H1 (cell line): ENCODE results near the gene DHDH. TPM values are rescaled to one million over a fixed set of nuclear protein-coding genes. Genes with fewer than 3 reads are reported as not detected.
A peak's percentile ranks its signal among the peaks of the same experiment; 100 is the strongest.

ENCODE experiments used
- CTCF ChIA-PET: fragments of 300-600 bp; sonication (Branson Sonifier 250); formaldehyde crosslinking; loops from one replicate; lab custom pipeline; 2021; ENCODE audit not compliant: partially characterized antibody; lab: Charles Lee
- POLR2A ChIA-PET: fragments of 300-600 bp; sonication (Branson Sonifier 250); formaldehyde crosslinking; loops from one replicate; lab custom pipeline; 2021; ENCODE audit warnings: inconsistent platforms; ENCODE audit not compliant: partially characterized antibody; lab: Charles Lee
- DNase-seq, 2 experiments: peaks; one replicate each; pipeline versions ENCODE4 v3.0.0 to v3.0.0-alpha.2; 2010 to 2022; ENCODE audit warnings: low spot score in 2 of 2, low read depth in 1 of 2, mixed read lengths in 1 of 2
- FAIRE-seq: peaks from 2 replicates; lab custom pipeline; 2011; peaks lifted over from hg19 to GRCh38; lab: Jason Lieb, UNC
- H2AFZ ChIP-seq: 2 replicates; pipeline ENCODE4 v1.8.1; 2012; ENCODE audit warnings: low read length, inconsistent platforms
- H2AK5ac ChIP-seq: 2 replicates; pipeline ENCODE4 v1.6.1; 2013; ENCODE audit warnings: low read depth, low read length
- H2BK120ac ChIP-seq: replicated peaks from 2 replicates; pipeline ENCODE3; 2013; ENCODE audit warnings: low read depth, low read length, inconsistent platforms
- H2BK12ac ChIP-seq: 2 replicates; pipeline ENCODE4 v1.6.1; 2013; ENCODE audit warnings: low read depth, low read length
- H2BK15ac ChIP-seq: 2 replicates; pipeline ENCODE4 v1.6.1; 2013; ENCODE audit warnings: low read length
- H2BK20ac ChIP-seq: 2 replicates; pipeline ENCODE4 v1.6.1; 2013; ENCODE audit warnings: low read length
- H2BK5ac ChIP-seq: 2 replicates; pipeline ENCODE4 v1.6.1; 2013; ENCODE audit warnings: low read depth, low read length
- H3K14ac ChIP-seq: 2 replicates; pipeline ENCODE4 v1.6.1; 2013; ENCODE audit warnings: inconsistent platforms; ENCODE audit not compliant: insufficient read length
- H3K18ac ChIP-seq: 2 replicates; pipeline ENCODE4 v1.6.1; 2013; ENCODE audit warnings: low read length; ENCODE audit errors: extremely low read depth
- H3K23ac ChIP-seq: 2 replicates; pipeline ENCODE4 v1.6.1; 2013; ENCODE audit warnings: inconsistent platforms; ENCODE audit not compliant: insufficient read length
- H3K23me2 ChIP-seq: 2 replicates; pipeline ENCODE4 v1.6.1; 2013; ENCODE audit warnings: low read depth, low read length
- H3K27ac ChIP-seq: 2 replicates; pipeline ENCODE4 v1.6.1; 2011; ENCODE audit warnings: low read depth, low read length, inconsistent platforms
- H3K27me3 ChIP-seq, 4 experiments: replicated peaks in 1 of 4; 1 replicate in 1 of 4; 2 replicates in 3 of 4; pipeline versions ENCODE4 v1.6.1 to v1.8.1; 2011 to 2013; ENCODE audit warnings: low read length in 3 of 4, mild to moderate bottlenecking in 3 of 4, inconsistent platforms in 2 of 4, mixed read lengths in 2 of 4, moderate library complexity in 1 of 4; ENCODE audit not compliant: control insufficient read depth in 3 of 4, insufficient read depth in 3 of 4; ENCODE audit errors: extremely low read depth in 1 of 4
- H3K36me3 ChIP-seq, 4 experiments: 2 replicates each; pipeline versions ENCODE4 v1.6.1 to v1.8.1; 2011 to 2013; ENCODE audit warnings: mild to moderate bottlenecking in 4 of 4, low read length in 3 of 4, moderate library complexity in 2 of 4, control low read depth in 1 of 4, inconsistent platforms in 1 of 4; ENCODE audit not compliant: insufficient read depth in 4 of 4, control insufficient read depth in 2 of 4
- H3K4ac ChIP-seq: replicated peaks from 2 replicates; pipeline ENCODE3; 2013; ENCODE audit warnings: low read length, low read depth, mixed read lengths, inconsistent platforms; ENCODE audit not compliant: insufficient read length
- H3K4me1 ChIP-seq, 4 experiments: replicated peaks in 1 of 4; 1 replicate in 1 of 4; 2 replicates in 3 of 4; pipeline versions ENCODE4 v1.6.1 to v1.8.1; 2011 to 2013; ENCODE audit warnings: low read length in 3 of 4, inconsistent platforms in 2 of 4, mixed read lengths in 1 of 4; ENCODE audit not compliant: insufficient read depth in 4 of 4, control insufficient read depth in 3 of 4
- H3K4me2 ChIP-seq, 2 experiments: 2 replicates each; pipeline versions ENCODE4 v1.6.1 to v1.8.1; 2011 to 2013; ENCODE audit warnings: low read depth in 2 of 2, low read length in 2 of 2, control low read depth in 1 of 2, inconsistent platforms in 1 of 2, mild to moderate bottlenecking in 1 of 2; ENCODE audit not compliant: insufficient read depth in 1 of 2
- H3K4me3 ChIP-seq, 4 experiments: fragments of 200-600, 300-600 bp in 1 of 4; sonication (generic), shearing (Covaris generic), sonication (Bioruptor Twin) in 1 of 4; 2 replicates each; pipeline versions ENCODE4 v1.5.1 to v1.8.1; 2011 to 2016; ENCODE audit warnings: low read length in 4 of 4, low read depth in 3 of 4, control low read depth in 2 of 4, inconsistent platforms in 2 of 4, mild to moderate bottlenecking in 2 of 4, mixed read lengths in 1 of 4, moderate library complexity in 1 of 4; ENCODE audit not compliant: insufficient read depth in 2 of 4; ENCODE audit errors: extremely low read depth in 1 of 4
- H3K56ac ChIP-seq: replicated peaks from 2 replicates; pipeline ENCODE3; 2013; ENCODE audit warnings: low read depth, mild to moderate bottlenecking, mixed read lengths, low read length, inconsistent platforms; ENCODE audit not compliant: insufficient read length
- H3K79me1 ChIP-seq: 2 replicates; pipeline ENCODE4 v1.6.1; 2013; ENCODE audit warnings: low read depth, low read length, control low read depth
- H3K79me2 ChIP-seq, 2 experiments: 2 replicates each; pipeline versions ENCODE4 v1.6.1 to v1.8.1; 2012 to 2013; ENCODE audit warnings: low read length in 2 of 2, mild to moderate bottlenecking in 2 of 2, inconsistent platforms in 1 of 2; ENCODE audit not compliant: insufficient read depth in 2 of 2, control insufficient read depth in 1 of 2
- H3K9ac ChIP-seq, 4 experiments: replicated peaks in 1 of 4; 1 replicate in 1 of 4; 2 replicates in 3 of 4; pipeline versions ENCODE4 v1.6.1 to v1.8.1; 2011 to 2013; ENCODE audit warnings: low read depth in 3 of 4, low read length in 3 of 4, control low read depth in 2 of 4, mild to moderate bottlenecking in 2 of 4, moderate library complexity in 2 of 4, inconsistent platforms in 1 of 4; ENCODE audit errors: extremely low read depth in 1 of 4
- H3K9me3 ChIP-seq, 2 experiments: 2 replicates each; pipeline versions ENCODE4 v1.6.1 to v1.8.1; 2012 to 2013; ENCODE audit warnings: mild to moderate bottlenecking in 2 of 2, moderate library complexity in 2 of 2, control low read depth in 1 of 2, inconsistent platforms in 1 of 2, low read depth in 1 of 2, low read length in 1 of 2, mixed read lengths in 1 of 2; ENCODE audit not compliant: insufficient read depth in 2 of 2
- H4K20me1 ChIP-seq, 2 experiments: replicated peaks in 1 of 2; 2 replicates each; pipeline versions ENCODE3 to v1.8.1; 2011 to 2013; ENCODE audit warnings: inconsistent platforms in 2 of 2, low read length in 2 of 2, mild to moderate bottlenecking in 1 of 2; ENCODE audit not compliant: insufficient read depth in 2 of 2, control insufficient read depth in 1 of 2
- H4K5ac ChIP-seq: 2 replicates; pipeline ENCODE4 v1.6.1; 2013; ENCODE audit warnings: low read length, low read depth, mixed read lengths, inconsistent platforms; ENCODE audit not compliant: insufficient read length
- H4K8ac ChIP-seq: 2 replicates; pipeline ENCODE4 v1.8.0; 2013; ENCODE audit warnings: mild to moderate bottlenecking, moderate library complexity, low read length, inconsistent platforms; ENCODE audit not compliant: insufficient read depth; ENCODE audit errors: extremely low read depth
- H4K91ac ChIP-seq: replicated peaks from 2 replicates; pipeline ENCODE3; 2013; ENCODE audit warnings: low read length, mixed read lengths, inconsistent platforms; ENCODE audit not compliant: insufficient read length
- CEBPB ChIP-seq: IDR thresholded peaks from 2 replicates; pipeline ENCODE4 v1.6.1; 2012; ENCODE audit warnings: low read depth, low read length
- CREB1 ChIP-seq: IDR thresholded peaks from 2 replicates; pipeline ENCODE4 v1.6.1; 2012; ENCODE audit warnings: inconsistent platforms
- KDM5A ChIP-seq: fragments of 200-600 bp; IDR thresholded peaks from 2 replicates; pipeline ENCODE4 v1.7.1; 2012; ENCODE audit warnings: mild to moderate bottlenecking, low read length, inconsistent platforms, mixed read lengths
- MAX ChIP-seq: IDR thresholded peaks from 2 replicates; pipeline ENCODE4 v1.6.1; 2012; ENCODE audit warnings: inconsistent platforms
- POLR2A ChIP-seq, 2 experiments: IDR thresholded peaks; 1 replicate in 1 of 2; 2 replicates in 1 of 2; pipeline ENCODE4 v1.6.1; 2011; ENCODE audit warnings: low read depth in 2 of 2, low read length in 2 of 2, mild to moderate bottlenecking in 2 of 2; ENCODE audit errors: control extremely low read depth in 1 of 2
- POLR2AphosphoS5 ChIP-seq: IDR thresholded peaks from 2 replicates; pipeline ENCODE4 v1.6.1; 2011; ENCODE audit warnings: low read depth, low read length
- RAD21 ChIP-seq, 2 experiments: IDR thresholded peaks in 1 of 2; conservative IDR thresholded peaks in 1 of 2; 2 replicates each; pipeline ENCODE4 v1.6.1; 2011; ENCODE audit warnings: low read depth in 2 of 2, low read length in 2 of 2, improper control_type of control experiment in 1 of 2, inconsistent platforms in 1 of 2, mild to moderate bottlenecking in 1 of 2, moderate library complexity in 1 of 2
- RBBP5 ChIP-seq: IDR thresholded peaks from 2 replicates; pipeline ENCODE4 v1.7.1; 2012; ENCODE audit warnings: low read depth, mild to moderate bottlenecking, inconsistent platforms, low read length, moderate library complexity, borderline replicate concordance
- SP1 ChIP-seq: IDR thresholded peaks from 2 replicates; pipeline ENCODE4 v1.6.1; 2011; ENCODE audit warnings: low read depth, low read length
- TBP ChIP-seq: IDR thresholded peaks from 2 replicates; pipeline ENCODE4 v1.6.1; 2011; ENCODE audit warnings: low read depth, low read length, improper control_type of control experiment
- YY1 ChIP-seq: IDR thresholded peaks from 2 replicates; pipeline ENCODE4 v1.6.1; 2011; ENCODE audit warnings: low read depth, mild to moderate bottlenecking, low read length
- WGBS, 2 experiments: shearing (Covaris generic) in 1 of 2; methylation state at CpG; one replicate each; pipeline versions ENCODE4 v1.1.6 to v1.1.7; 2013 to 2015; ENCODE audit warnings: low lambda C conversion rate in 2 of 2, mixed read lengths in 2 of 2, inconsistent platforms in 1 of 2, low coverage in 1 of 2, missing lambda C conversion rate in 1 of 2; ENCODE audit not compliant: insufficient replicate concordance in 2 of 2, insufficient coverage in 1 of 2, insufficient read length in 1 of 2; ENCODE audit errors: extremely low coverage in 1 of 2, missing lambda C conversion rate in 1 of 2; 5-methylcytosine and 5-hydroxymethylcytosine counted together
- polyA plus RNA-seq, 7 experiments: library from polyadenylated mRNA; depleted of rRNA in 3 of 7; stranded (reverse) in 5 of 7; unstranded in 2 of 7; fragments of >200 nt in 5 of 7; fragments of 200-250 nt in 2 of 7; gene quantifications; 1 replicate in 5 of 7; 2 replicates in 1 of 7; 4 replicates in 1 of 7; pipeline versions ENCODE4 v1.2.1 to v1.2.3, GENCODE V29; 2011 to 2013; ENCODE audit warnings: missing spikeins in 2 of 7, mixed read lengths in 2 of 7
- total RNA-seq: library from RNA; stranded (reverse); fragmentation: NEBNext Ultra II Directional; extraction: Animal tissue kit (Norgen Biotek cat#: 25700); gene quantifications from 2 replicates; pipeline ENCODE4 v1.2.1, GENCODE V29; 2021

The DHDH gene
- total and polyA plus RNA-seq, 2 of the 8 experiments (the other 6 are each of a cell fraction or from before 2014, with no cell fraction given): 2.2 to 2.8 TPM

DNA sequence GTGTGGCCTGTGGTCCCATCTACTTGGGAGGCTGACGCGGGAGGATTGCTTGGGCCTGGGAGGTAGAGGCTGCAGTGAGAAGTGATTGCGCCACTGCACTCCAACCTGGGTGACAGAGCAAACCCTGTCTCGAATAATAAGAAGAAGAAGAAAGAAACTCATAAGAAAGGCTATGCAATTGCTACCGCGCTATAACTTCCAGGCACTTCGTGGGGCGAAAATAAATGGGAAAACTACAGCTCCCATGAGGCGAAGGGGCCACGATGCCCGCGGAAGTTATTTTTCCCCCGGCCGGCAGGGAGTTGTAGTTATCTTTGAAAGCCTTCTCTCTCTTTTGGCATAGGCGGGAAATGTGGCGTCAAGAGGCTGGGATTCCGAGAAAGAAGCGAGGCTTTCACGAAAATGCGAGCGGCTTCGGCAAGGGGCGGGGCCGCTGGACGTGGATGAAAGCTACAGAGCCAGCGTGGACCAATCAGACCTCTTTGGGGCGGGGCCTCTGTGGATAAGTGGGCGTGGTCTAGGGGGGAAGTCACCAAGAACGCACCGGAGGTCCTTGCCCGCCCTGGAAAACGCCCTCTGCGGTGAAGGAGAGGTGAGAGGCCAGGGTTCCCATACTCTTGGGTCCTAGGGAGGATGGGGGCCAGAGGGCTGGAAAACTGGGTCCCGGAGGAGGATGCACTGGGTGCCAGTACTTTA is 33.6 kb upstream of the DHDH start, which contains the start of gene NUCB1:
Gene NUCB1, plus strand, starts transcription at position 532 of the 696 bp plus-strand sequence. CDS start 485 bp downstream, outside the sequence.
- Histone ChIP-seq H2AFZ (no peak within 1 kb of the TSS), H2BK12ac (0 out of 2 replicates have a peak within 1 kb of the TSS, but pooled peaks have one; percentile 1), H4K20me1 (peaks cover 0 to 1% of the 10 kb centered on the region in 2 experiments), H3K36me3 (peaks cover 0 to 5% (median 3%) of the 10 kb centered on the region in 4 experiments; a peak in 3 of 8 replicates), H3K27ac (peak within 1 kb of the TSS; percentile 41; the same call in 1 of the 2 replicates), H3K56ac (no peak within 1 kb of the TSS), H2BK120ac (no peak within 1 kb of the TSS), H3K79me1 (peaks cover 2% of the 10 kb centered on the region; the same call in 1 of the 2 replicates), H2BK15ac (no peak within 1 kb of the TSS; the same call in 1 of the 2 replicates), H2AK5ac (no peak within 1 kb of the TSS), H4K8ac (peak within 1 kb of the TSS; percentile 46; the same call in 1 of the 2 replicates), H2BK5ac (peak within 1 kb of the TSS; percentile 68; the same call in 1 of the 2 replicates), H3K18ac (peak within 1 kb of the TSS; percentile 71), H4K91ac (no peak within 1 kb of the TSS), H3K4me1 (peaks cover 0 to 4% (median 0%) of the 10 kb centered on the region in 4 experiments; a peak in 4 of 7 replicates), H3K4me3 (peak within 1 kb of the TSS; percentile 58 to 90 (median 84)), H4K5ac (peak within 1 kb of the TSS; percentile 64), H3K4me2 (peak within 1 kb of the TSS; percentile 81 to 88), H2BK20ac (no peak within 1 kb of the TSS), H3K9ac (peak within 1 kb of the TSS; percentile 39 to 77 (median 62); a peak in 6 of 7 replicates), H3K27me3 (no peaks in the 10 kb centered on the region), H3K23me2 (peaks cover 8% of the 10 kb centered on the region; the same call in 1 of the 2 replicates), H3K9me3 (no peaks in the 10 kb centered on the region), H3K14ac (no peak within 1 kb of the TSS), H3K4ac (no peak within 1 kb of the TSS), H3K23ac (no peak within 1 kb of the TSS), H3K79me2 (peaks cover 0 to 15% of the 10 kb centered on the region in 2 experiments; a peak in 2 of 4 replicates)
- WGBS, 2 experiments: 8% methylated on average over 33 of the region's 34 CpGs; no CpG with 5 or more reads in 1 of the 2 experiments
- peak; percentile 82 for FAIRE-seq
- ChIA-PET CTCF (interaction anchor here (0.7 to 1.4 kb wide), 8 partner anchors 9 to 117 kb away, joined by 3 to 7 read pairs (median 3); partner anchors contain the start of genes GYS1 and RUVBL2), POLR2A (interaction anchor here (0.6 to 2.4 kb wide), 15 partner anchors 13 to 265 kb away, joined by 3 to 32 read pairs (median 4); partner anchors contain the start of genes BCAT2, FTL and PPP1R15A)
- peak; percentile 95 to 99 for DNase-seq
- TF ChIP-seq POLR2AphosphoS5: 0 out of 2 replicates have a peak, but pooled peaks have one; percentile 27
- TF ChIP-seq CEBPB: peak; percentile 43; the same call in 1 of the 2 replicates
- 0 out of 2 replicates have a peak, but pooled peaks have one; percentile 42 for TF ChIP-seq RBBP5
- TF ChIP-seq TBP: peak; percentile 58; the same call in 1 of the 2 replicates
- peak; percentile 79 for TF ChIP-seq SP1
- peak; percentile 47; the same call in 1 of the 2 replicates for TF ChIP-seq CREB1
- 0 out of 2 replicates have a peak, but pooled peaks have one; percentile 44 for TF ChIP-seq MAX
- TF ChIP-seq KDM5A: no peak
- no peak for TF ChIP-seq RAD21 (IDR thresholded peaks at IDR 0.05 in 1 of 2, conservative IDR thresholded peaks at IDR 0.05 in 1 of 2; ENCODE audit: low read depth in 2 of 2, low read length in 2 of 2)
- TF ChIP-seq YY1: 0 out of 2 replicates have a peak, but pooled peaks have one; percentile 14
- 0 out of 3 replicates have a peak, but pooled peaks of 1 of the 2 experiments have one; percentile 41 for TF ChIP-seq POLR2A (IDR thresholded peaks at IDR 0.05; ENCODE audit: control extremely low read depth in 1 of 2, low read depth in 2 of 2, low read length in 2 of 2)
